GM12878 (cell line): ENCODE measurements around the gene UBAC2. TPM values are rescaled to one million over a fixed set of nuclear protein-coding genes. Genes with fewer than 3 reads are reported as not detected.

Experiments
- ATAC-seq: fragments of 200-7000 bp; cut with Tn5 transposase; 3 replicates; pipeline ENCODE4 v1.9.1; 2020; ENCODE audit warnings: mild to moderate bottlenecking, moderate library complexity
- BruUV-seq: library from RNA; stranded (reverse); fragments of 400-500 nt; replicated peaks from 2 replicates; lab custom pipeline; 2021; lab: Mats Ljungman, UMichigan
- CTCF ChIA-PET: fragments of 300-600 bp; sonication (Branson Sonifier 250); formaldehyde crosslinking; extraction: SDS; loops from one replicate; lab custom pipeline; 2021; ENCODE audit warnings: inconsistent platforms; lab: Yijun Ruan, JAX
- POLR2A ChIA-PET: fragments of 350-600 bp; formaldehyde crosslinking; extraction: SDS; loops from one replicate; lab custom pipeline; 2021; ENCODE audit warnings: inconsistent platforms; lab: Charles Lee
- RAD21 ChIA-PET: fragments of 300-600 bp; sonication (Branson Sonifier 250); formaldehyde crosslinking; loops from one replicate; lab custom pipeline; 2023; ENCODE audit warnings: antibody characterized with exemption; ENCODE audit not compliant: unreplicated experiment; lab: Charles Lee
- SMC1A ChIA-PET: fragments of 300-600 bp; sonication (Branson Sonifier 250); formaldehyde crosslinking; loops from one replicate; lab custom pipeline; 2023; ENCODE audit not compliant: unreplicated experiment, uncharacterized antibody; lab: Charles Lee
- DNase-seq: peaks from one replicate; pipeline ENCODE4 v3.0.0-alpha.2; 2011; ENCODE audit warnings: low read depth, low spot score
- FAIRE-seq: peaks from 3 replicates; lab custom pipeline; 2011; peaks lifted over from hg19 to GRCh38; lab: Jason Lieb, UNC
- H2AFZ ChIP-seq: 2 replicates; pipeline ENCODE4 v1.6.0; 2011; ENCODE audit warnings: low read depth, low read length, control low read depth; ENCODE audit not compliant: control insufficient read depth
- H3K27ac ChIP-seq: 2 replicates; pipeline ENCODE4 v1.5.1; 2011; ENCODE audit warnings: control low read depth; ENCODE audit not compliant: control insufficient read depth, insufficient read depth
- H3K27me3 ChIP-seq, 2 experiments: replicated peaks in 1 of 2; 2 replicates each; pipeline versions ENCODE4 v1.6.0 to v1.6.1; 2011; ENCODE audit warnings: low read length in 1 of 2; ENCODE audit not compliant: control insufficient read depth in 2 of 2, insufficient read depth in 2 of 2
- H3K36me3 ChIP-seq, 2 experiments: 2 replicates each; pipeline ENCODE4 v1.5.1; 2011; ENCODE audit warnings: low read length in 1 of 2; ENCODE audit not compliant: control insufficient read depth in 2 of 2, insufficient read depth in 2 of 2
- H3K4me1 ChIP-seq: 2 replicates; pipeline ENCODE4 v1.6.1; 2011; ENCODE audit warnings: mild to moderate bottlenecking, low read length, moderate library complexity, mixed read lengths; ENCODE audit not compliant: control insufficient read depth, insufficient read depth
- H3K4me2 ChIP-seq: 2 replicates; pipeline ENCODE4 v1.6.0; 2011; ENCODE audit warnings: control low read depth; ENCODE audit not compliant: control insufficient read depth, insufficient read depth
- H3K4me3 ChIP-seq: fragments of 200-600 bp; sonication (generic); 2 replicates; pipeline ENCODE4 v1.5.1; 2016
- H3K79me2 ChIP-seq: 2 replicates; pipeline ENCODE4 v1.6.0; 2011; ENCODE audit warnings: low read length; ENCODE audit not compliant: control insufficient read depth, insufficient read depth
- H3K9ac ChIP-seq: 2 replicates; pipeline ENCODE4 v1.8.0; 2011; ENCODE audit warnings: low read length, control low read depth, mixed read lengths; ENCODE audit not compliant: control insufficient read depth, insufficient read depth
- H3K9me3 ChIP-seq: replicated peaks from 3 replicates; pipeline ENCODE4 v1.5.1; 2011; ENCODE audit warnings: mild to moderate bottlenecking, low read length; ENCODE audit not compliant: control insufficient read depth, insufficient read depth
- H4K20me1 ChIP-seq: 2 replicates; pipeline ENCODE4 v1.6.0; 2011; ENCODE audit not compliant: control insufficient read depth, insufficient read depth
- BACH1 ChIP-seq: fragments of 450-650 bp; IDR thresholded peaks from 2 replicates; pipeline ENCODE4 v1.6.1; 2017; ENCODE audit warnings: mild to moderate bottlenecking, borderline replicate concordance
- CBX5 ChIP-seq: sonication (generic); IDR thresholded peaks from 2 replicates; pipeline ENCODE4 v1.6.1; 2016; ENCODE audit warnings: low read depth, moderate library complexity, mild to moderate bottlenecking, inconsistent platforms
- CHD2 ChIP-seq: IDR thresholded peaks from 2 replicates; pipeline ENCODE4 v1.6.1; 2011; ENCODE audit warnings: low read depth, low read length, improper control_type of control experiment, borderline replicate concordance
- EED ChIP-seq: sonication (generic); IDR thresholded peaks from 2 replicates; pipeline ENCODE4 v1.6.1; 2016; ENCODE audit warnings: antibody characterized with exemption, low read depth
- IKZF1 ChIP-seq: fragments of 450-650 bp; conservative IDR thresholded peaks from 2 replicates; pipeline ENCODE4 v1.6.1; 2017; ENCODE audit warnings: antibody characterized with exemption, mild to moderate bottlenecking
- IKZF2 ChIP-seq, 2 experiments: fragments of 450-650 bp; IDR thresholded peaks; 2 replicates each; pipeline ENCODE4 v1.6.1; 2017; ENCODE audit warnings: mild to moderate bottlenecking in 2 of 2, moderate library complexity in 2 of 2
- NFXL1 ChIP-seq: fragments of 450-650 bp; IDR thresholded peaks from 2 replicates; pipeline ENCODE4 v1.6.1; 2017; ENCODE audit warnings: antibody characterized with exemption, mild to moderate bottlenecking, borderline replicate concordance
- SIX5 ChIP-seq: IDR thresholded peaks from 2 replicates; pipeline ENCODE4 v1.6.1; 2011; ENCODE audit warnings: mild to moderate bottlenecking, low read depth, low read length, moderate library complexity; ENCODE audit not compliant: severe bottlenecking
- SMARCA5 ChIP-seq: fragments of 450-650 bp; IDR thresholded peaks from 2 replicates; pipeline ENCODE4 v1.6.1; 2017; ENCODE audit warnings: mild to moderate bottlenecking
- USF2 ChIP-seq: IDR thresholded peaks from 2 replicates; pipeline ENCODE4 v1.6.1; 2011; ENCODE audit warnings: low read depth, low read length, improper control_type of control experiment, borderline replicate concordance
- WGBS: methylation state at CpG from one replicate; pipeline ENCODE4 v1.1.6; 2016; ENCODE audit warnings: low lambda C conversion rate; ENCODE audit not compliant: insufficient replicate concordance, insufficient coverage; ENCODE audit errors: missing lambda C conversion rate; 5-methylcytosine and 5-hydroxymethylcytosine counted together
- in situ Hi-C: fragments of 300-500 bp; cut with MboI; formaldehyde crosslinking; loops from 9 replicates; pipeline ENCODE4 v1.14.3; 2018; ENCODE audit warnings: mixed read lengths
- intact Hi-C: fragments of 100-400 bp; cut with micrococcal nuclease; formaldehyde crosslinking; loops from one replicate; pipeline ENCODE4 v1.14.2; 2022; ENCODE audit not compliant: unreplicated experiment
- polyA plus RNA-seq, 11 experiments: library from polyadenylated mRNA; depleted of rRNA in 4 of 11; unstranded in 6 of 11; stranded (reverse) in 5 of 11; fragments of >200 nt; fragmentation: Nextera tagmentation in 4 of 11; fragmentation: Illumina TruSeq in 1 of 11; extraction: Ambion mirVana in 4 of 11; extraction: Trizol in 1 of 11; gene quantifications; 1 replicate in 1 of 11; 2 replicates in 10 of 11; pipeline versions ENCODE4 v1.2.1 to v1.2.3, GENCODE V29; 2011 to 2016; ENCODE audit warnings: inconsistent platforms in 2 of 11, missing spikeins in 2 of 11, low read depth in 1 of 11
- total RNA-seq, 4 experiments: library from RNA; depleted of rRNA in 3 of 4; stranded (reverse); fragments of >200 nt in 3 of 4; fragmentation: Illumina TruSeq in 1 of 4; extraction: Trizol in 1 of 4; gene quantifications; 2 replicates each; pipeline versions ENCODE4 v1.2.1 to v1.2.3, GENCODE V29; 2013 to 2021
- TF ChIP-seq, protein P1 (sequence below): fragments of 450-650 bp; IDR thresholded peaks from 2 replicates; pipeline ENCODE4 v1.6.1; 2017; ENCODE audit warnings: mild to moderate bottlenecking, low read depth, inconsistent platforms; ENCODE audit not compliant: poor library complexity, severe bottlenecking
- TF ChIP-seq, protein P2 (sequence below): IDR thresholded peaks from 2 replicates; pipeline ENCODE4 v1.6.1; 2012; ENCODE audit warnings: mild to moderate bottlenecking, low read depth, low read length
- TF ChIP-seq, protein P3 (sequence below): fragments of 450-650 bp; IDR thresholded peaks from 2 replicates; pipeline ENCODE4 v1.6.1; 2018; ENCODE audit warnings: borderline replicate concordance, mild to moderate bottlenecking; ENCODE audit not compliant: partially characterized antibody

Gene UBAC2
- total and polyA plus RNA-seq, 10 of the 15 experiments (the other 5 are each of a cell fraction or from before 2014, with no cell fraction given): 3.0 to 54.6 (median 17.4) TPM

GRCh38 chr13:99304541-99304940, 103.9 kb downstream of the UBAC2 start:
- WGBS: 0% methylated on average over 4 of the region's 4 CpGs
- DNase-seq (no peak), ATAC-seq (no peak), FAIRE-seq (no peak)
- in situ Hi-C loops: no loop called here
- peaks cover 0 to 14% of the 10 kb centered on the region in 2 experiments; a peak in 3 of 4 replicates for H3K36me3 ChIP-seq
- H3K4me1 ChIP-seq: peaks cover 32% of the 10 kb centered on the region
- H3K27ac ChIP-seq: peak overlapping the region; percentile 93
- ChIA-PET SMC1A (interaction anchor here (1.1 to 13.7 kb wide), 15 partner anchors 10 to 131 kb away, joined by 3 to 264 read pairs (median 18); no protein-coding TSS in a partner anchor), CTCF (interaction anchor here (1.0 to 6.7 kb wide), 7 partner anchors 23 to 83 kb away, joined by 4 to 61 read pairs (median 9); no protein-coding TSS in a partner anchor), RAD21 (interaction anchor here (0.8 to 14.1 kb wide), 15 partner anchors 8 to 131 kb away, joined by 3 to 247 read pairs (median 16); no protein-coding TSS in a partner anchor), POLR2A (interaction anchor here (1.0 to 8.0 kb wide), 8 partner anchors 6 to 74 kb away, joined by 3 to 59 read pairs (median 4); no protein-coding TSS in a partner anchor)
- intact Hi-C loops: loop anchor here (10.0 kb wide), 1 partner anchor 200 kb away; the partner anchor contains the start of gene TM9SF2
- H3K9ac ChIP-seq: peak overlapping the region; percentile 83
- no peaks in the 10 kb centered on the region; the same call in 1 of the 2 replicates for H4K20me1 ChIP-seq
- H3K27me3 ChIP-seq: no peaks in the 10 kb centered on the region
- H2AFZ ChIP-seq: no peak overlapping the region
- no TSS peak for BruUV-seq
- peak overlapping the region; percentile 64 for H3K4me2 ChIP-seq
- no peaks in the 10 kb centered on the region for H3K9me3 ChIP-seq
- peaks cover 99% of the 10 kb centered on the region for H3K79me2 ChIP-seq
- peak overlapping the region; percentile 98 for H3K4me3 ChIP-seq
- no peak for TF ChIP-seq CBX5
- TF ChIP-seq, protein P1, sequence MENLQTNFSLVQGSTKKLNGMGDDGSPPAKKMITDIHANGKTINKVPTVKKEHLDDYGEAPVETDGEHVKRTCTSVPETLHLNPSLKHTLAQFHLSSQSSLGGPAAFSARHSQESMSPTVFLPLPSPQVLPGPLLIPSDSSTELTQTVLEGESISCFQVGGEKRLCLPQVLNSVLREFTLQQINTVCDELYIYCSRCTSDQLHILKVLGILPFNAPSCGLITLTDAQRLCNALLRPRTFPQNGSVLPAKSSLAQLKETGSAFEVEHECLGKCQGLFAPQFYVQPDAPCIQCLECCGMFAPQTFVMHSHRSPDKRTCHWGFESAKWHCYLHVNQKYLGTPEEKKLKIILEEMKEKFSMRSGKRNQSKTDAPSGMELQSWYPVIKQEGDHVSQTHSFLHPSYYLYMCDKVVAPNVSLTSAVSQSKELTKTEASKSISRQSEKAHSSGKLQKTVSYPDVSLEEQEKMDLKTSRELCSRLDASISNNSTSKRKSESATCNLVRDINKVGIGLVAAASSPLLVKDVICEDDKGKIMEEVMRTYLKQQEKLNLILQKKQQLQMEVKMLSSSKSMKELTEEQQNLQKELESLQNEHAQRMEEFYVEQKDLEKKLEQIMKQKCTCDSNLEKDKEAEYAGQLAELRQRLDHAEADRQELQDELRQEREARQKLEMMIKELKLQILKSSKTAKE: peak; percentile 18
- TF ChIP-seq CHD2: no peak
- no peak for TF ChIP-seq SIX5
- TF ChIP-seq EED: no peak
- no peak for TF ChIP-seq SMARCA5
- TF ChIP-seq IKZF1: no peak
- TF ChIP-seq BACH1: peak; percentile 16; the same call in 1 of the 2 replicates
- TF ChIP-seq USF2: no peak
- no peak for TF ChIP-seq NFXL1
- TF ChIP-seq IKZF2 (IDR thresholded peaks at IDR 0.05): no peak
- TF ChIP-seq, protein P2, sequence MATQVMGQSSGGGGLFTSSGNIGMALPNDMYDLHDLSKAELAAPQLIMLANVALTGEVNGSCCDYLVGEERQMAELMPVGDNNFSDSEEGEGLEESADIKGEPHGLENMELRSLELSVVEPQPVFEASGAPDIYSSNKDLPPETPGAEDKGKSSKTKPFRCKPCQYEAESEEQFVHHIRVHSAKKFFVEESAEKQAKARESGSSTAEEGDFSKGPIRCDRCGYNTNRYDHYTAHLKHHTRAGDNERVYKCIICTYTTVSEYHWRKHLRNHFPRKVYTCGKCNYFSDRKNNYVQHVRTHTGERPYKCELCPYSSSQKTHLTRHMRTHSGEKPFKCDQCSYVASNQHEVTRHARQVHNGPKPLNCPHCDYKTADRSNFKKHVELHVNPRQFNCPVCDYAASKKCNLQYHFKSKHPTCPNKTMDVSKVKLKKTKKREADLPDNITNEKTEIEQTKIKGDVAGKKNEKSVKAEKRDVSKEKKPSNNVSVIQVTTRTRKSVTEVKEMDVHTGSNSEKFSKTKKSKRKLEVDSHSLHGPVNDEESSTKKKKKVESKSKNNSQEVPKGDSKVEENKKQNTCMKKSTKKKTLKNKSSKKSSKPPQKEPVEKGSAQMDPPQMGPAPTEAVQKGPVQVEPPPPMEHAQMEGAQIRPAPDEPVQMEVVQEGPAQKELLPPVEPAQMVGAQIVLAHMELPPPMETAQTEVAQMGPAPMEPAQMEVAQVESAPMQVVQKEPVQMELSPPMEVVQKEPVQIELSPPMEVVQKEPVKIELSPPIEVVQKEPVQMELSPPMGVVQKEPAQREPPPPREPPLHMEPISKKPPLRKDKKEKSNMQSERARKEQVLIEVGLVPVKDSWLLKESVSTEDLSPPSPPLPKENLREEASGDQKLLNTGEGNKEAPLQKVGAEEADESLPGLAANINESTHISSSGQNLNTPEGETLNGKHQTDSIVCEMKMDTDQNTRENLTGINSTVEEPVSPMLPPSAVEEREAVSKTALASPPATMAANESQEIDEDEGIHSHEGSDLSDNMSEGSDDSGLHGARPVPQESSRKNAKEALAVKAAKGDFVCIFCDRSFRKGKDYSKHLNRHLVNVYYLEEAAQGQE: no peak
- TF ChIP-seq, protein P3, sequence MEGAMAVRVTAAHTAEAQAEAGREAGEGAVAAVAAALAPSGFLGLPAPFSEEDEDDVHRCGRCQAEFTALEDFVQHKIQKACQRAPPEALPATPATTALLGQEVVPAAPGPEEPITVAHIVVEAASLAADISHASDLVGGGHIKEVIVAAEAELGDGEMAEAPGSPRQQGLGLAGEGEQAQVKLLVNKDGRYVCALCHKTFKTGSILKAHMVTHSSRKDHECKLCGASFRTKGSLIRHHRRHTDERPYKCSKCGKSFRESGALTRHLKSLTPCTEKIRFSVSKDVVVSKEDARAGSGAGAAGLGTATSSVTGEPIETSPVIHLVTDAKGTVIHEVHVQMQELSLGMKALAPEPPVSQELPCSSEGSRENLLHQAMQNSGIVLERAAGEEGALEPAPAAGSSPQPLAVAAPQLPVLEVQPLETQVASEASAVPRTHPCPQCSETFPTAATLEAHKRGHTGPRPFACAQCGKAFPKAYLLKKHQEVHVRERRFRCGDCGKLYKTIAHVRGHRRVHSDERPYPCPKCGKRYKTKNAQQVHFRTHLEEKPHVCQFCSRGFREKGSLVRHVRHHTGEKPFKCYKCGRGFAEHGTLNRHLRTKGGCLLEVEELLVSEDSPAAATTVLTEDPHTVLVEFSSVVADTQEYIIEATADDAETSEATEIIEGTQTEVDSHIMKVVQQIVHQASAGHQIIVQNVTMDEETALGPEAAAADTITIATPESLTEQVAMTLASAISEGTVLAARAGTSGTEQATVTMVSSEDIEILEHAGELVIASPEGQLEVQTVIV: no peak
